NCI-H2029 treated with DMSO at 0.1 percent for 48 hours (cell line): ENCODE results near the gene SUN5.
"Not testable (repeated sequence)": the region's sequence is repeated elsewhere in the genome, so short reads cannot be mapped to it uniquely, and the experiment has no call there.

ENCODE experiments used
- DNase-seq: peaks from one replicate; lab custom pipeline; 2025; lab: John Stamatoyannopoulos, UW

SUN5 gene

DNA sequence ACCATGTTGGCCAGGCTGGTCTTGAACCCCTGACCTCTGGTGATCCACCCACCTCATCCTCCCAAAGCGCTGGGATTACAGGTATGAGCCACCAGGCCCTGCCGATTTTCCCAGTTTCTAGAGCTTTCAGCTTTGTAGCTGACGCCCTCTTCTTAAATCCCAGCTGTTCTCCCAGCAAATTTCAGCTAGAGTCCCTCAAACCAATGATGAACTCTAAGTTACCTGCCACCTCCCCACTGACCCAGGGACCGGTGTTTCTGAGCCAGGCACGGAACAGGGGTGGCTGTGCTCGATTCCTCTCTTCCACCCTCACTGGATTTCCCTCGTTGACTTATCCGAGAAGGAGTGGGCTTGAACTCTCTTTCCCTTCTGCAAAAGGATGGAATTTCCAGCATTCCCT lies 39.1 kb downstream of the SUN5 start:
- no peak for DNase-seq

DNA sequence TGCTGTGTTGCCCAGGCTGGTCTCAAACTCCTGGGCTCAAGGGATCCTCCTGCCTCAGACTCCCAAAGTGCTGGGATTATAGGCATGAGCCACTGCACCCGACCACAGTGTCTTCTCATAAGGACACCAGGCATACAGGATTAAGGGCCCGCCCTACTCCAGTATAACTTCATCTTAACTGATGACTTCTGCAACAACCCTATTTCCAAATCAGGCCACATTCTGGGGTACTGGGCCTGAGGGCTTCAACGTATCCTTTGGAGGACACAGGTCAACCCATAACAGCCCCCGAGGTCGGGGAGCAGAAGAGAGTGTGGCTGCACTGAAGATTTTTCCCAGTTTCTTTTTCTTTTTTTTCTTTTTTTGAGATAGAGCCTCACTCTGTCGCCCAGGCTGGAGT lies 39.7 kb downstream of the SUN5 start:
- no peak for DNase-seq

DNA sequence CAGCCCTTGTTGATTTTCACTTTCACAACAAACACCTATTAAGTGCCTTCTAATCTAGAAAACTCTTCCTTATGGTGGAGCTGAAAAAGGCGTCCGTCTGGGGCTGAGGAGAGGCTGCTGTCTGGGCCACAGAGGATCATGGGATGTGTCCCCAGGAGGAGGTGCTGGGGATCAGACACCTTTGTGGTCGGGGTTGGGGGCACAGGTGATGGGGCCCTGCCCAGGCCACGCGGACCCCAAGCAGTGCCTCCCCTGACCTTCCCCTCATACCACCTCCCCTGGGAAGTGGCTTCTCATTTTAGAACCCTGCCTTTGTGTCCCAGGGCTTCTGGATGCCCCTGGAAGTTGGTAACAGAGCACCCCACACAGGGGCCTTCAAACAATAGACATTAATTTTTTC lies 41.1 kb downstream of the SUN5 start:
- DNase-seq = no peak

DNA sequence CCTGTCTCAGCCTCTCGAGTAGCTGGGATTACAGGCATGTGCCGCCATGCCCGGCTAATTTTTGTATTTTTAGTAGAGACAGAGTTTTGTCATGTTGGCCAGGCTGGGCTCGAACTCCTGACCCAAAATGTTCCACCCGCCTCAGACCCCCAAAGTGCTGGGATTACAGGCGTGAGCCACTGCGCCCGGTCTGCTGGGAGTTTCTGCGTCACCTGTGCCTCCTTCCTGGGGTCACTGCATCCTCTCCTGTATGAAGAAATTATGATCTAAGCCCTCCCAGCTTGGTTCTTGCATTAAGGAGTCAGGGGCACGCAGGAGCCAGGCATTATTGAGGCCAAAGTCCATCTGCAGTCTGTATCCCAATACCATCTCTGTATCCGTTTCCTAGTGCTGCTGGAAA lies 41.6 kb downstream of the SUN5 start:
- DNase-seq = not testable (repeated sequence)

DNA sequence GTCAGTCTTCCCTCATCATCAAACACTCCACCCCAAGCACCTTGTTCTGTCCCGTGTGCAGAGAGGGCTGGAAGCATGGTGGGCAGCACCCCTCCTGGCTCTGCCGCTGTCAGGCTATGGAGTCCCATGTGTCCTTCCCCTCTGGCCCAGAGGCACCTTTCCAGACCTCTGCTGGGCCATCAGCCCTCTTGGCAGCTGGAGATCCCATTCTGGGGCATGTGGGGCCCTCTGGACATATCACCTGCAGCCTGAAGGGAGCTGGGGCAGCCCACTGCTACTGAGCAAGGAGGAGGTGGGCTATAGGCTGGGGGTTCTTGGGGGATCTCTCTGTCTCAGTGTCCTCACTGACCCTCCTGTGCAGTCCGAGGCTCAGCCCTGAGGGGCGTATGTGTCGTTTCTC lies 42.2 kb downstream of the SUN5 start:
- no peak for DNase-seq

DNA sequence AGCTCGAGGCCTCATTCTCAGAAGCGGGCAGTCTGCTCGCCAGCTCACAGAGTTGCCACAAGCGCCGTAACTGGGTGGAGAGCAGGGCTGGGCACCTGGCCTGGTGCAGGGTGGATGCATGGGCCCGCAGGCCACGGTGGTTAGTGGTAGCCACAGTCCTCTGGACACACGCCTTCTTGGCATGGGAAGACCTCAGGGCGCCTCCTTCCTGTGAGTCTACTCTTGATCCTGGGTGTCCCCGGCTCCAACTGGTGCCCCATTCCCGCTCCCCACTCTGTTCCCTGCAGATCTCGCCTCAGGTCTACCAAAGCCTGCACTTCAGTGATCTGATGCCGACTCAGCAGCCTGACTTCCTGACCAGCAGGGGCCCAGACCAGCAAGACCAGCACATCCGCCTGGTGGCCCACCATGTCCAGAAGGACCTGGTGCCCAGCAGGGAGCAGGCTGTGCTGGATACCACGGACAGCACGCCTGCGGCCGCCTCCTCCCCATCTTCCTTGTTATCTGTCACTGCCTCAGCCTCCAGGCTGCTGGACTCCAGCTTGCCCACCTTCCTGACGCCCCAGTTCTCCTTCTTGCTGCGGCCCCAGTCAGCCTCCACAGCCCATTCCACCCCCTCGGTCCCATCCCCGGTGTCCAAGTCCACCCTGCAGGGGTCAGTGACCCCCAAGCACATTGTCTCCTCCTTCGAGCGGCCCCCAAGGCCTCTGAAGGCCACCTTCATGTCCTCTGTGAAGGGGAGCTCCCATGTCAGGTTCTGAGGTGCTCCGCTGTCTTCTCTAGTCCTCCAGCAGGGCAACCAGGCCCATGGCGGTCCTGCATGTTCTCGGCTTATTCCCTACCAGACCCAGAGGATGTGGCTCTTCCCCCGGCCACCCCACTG lies 43.1 kb downstream of the SUN5 start:
- DNase-seq = no peak

DNA sequence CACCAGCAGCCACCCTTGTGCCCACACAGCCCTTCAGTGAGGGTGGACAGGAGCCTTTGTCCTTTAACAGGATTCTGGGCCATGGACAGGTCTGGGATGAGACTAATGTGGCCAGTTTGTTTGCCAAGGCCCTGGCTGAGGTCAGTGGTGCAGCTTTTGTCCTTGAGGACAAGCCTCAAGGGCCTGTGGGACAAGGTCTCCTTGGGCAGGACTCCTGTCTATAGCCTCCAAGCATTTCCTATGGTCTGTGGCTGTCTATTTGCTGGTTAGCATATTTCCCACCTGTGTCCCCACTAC lies 44.1 kb downstream of the SUN5 start:
- DNase-seq = no peak

DNA sequence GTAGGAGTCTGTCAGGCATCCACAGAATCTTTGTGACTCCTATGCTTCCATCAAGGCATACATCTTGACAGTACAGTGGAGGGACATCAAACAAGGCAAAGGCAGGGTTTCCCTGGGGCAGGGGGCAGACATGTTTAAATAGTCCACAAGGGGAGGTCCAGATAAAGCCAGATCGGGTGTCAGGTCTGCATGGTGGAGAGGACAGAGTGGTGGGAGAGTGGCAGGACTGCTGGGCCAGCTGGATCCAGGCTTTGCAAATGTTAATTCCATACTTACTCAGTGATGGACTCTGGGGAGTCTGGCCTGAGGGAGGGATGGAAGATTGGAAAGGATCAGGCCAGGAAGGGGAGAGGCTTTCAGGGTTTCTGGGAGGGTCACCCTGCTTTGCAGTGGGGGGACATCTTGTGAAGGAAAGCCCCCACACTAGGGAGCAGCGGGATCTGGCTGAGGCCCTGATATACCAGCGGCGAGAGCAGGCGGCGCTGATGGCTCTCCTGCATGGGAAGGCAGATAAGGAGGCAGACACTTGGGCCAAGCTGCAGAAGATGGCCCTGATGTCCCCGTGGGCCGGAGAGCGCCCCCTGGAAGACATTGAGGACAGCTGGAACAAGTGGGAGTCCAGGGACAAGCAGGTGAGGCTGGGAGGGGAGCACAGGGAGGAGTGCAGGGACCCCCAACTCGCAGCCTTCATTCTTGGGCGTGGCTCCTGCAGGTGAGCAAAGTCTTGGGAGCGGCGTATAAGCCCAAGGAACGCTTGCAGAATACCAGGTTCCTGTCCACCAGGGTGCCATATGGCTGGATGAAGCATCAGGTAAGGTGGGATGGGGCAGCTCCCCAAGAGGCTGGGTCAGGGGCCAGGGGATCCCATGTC lies 44.6 kb downstream of the SUN5 start:
- DNase-seq = no peak

DNA sequence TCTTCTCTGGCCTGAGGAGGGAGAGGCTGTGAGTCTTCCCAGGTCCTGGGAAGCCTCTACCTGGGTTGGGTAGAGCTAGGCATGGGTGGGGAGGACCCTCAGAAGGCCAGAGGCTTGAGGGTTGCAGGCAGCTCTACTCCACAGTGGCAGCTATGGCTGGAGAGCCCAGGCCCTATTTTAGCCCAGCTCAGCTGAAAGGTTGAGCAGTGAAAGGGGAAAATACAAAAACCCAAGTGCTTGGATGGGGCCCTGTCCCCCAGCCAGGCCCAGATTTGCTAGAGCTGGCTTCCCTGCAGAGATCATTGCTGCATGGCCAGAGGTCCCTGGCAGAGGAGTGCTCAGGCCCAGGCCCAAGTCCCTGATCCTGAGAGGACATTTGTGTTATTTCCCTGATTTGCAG lies 45.7 kb downstream of the SUN5 start:
- DNase-seq = no peak

DNA sequence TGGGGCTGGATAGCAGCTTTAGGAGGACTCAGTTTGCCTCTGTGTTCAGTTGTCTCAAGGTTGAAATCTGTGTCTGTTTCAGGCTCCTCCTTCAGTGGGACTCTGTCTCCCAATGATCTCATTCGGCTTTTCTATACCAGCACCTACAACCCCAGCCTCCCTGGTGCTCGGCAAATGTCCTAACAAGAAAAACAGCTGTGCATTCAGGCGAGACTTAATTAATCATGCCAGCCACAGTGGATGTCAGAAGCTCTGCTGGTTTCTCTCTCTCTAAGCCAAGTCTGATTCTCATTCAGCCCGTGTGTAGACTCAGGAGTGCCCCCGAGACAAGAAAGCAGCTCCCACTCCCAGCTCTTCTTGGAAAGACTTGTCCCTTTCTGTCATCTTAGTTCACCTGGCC lies 46.8 kb downstream of the SUN5 start:
- no peak for DNase-seq

DNA sequence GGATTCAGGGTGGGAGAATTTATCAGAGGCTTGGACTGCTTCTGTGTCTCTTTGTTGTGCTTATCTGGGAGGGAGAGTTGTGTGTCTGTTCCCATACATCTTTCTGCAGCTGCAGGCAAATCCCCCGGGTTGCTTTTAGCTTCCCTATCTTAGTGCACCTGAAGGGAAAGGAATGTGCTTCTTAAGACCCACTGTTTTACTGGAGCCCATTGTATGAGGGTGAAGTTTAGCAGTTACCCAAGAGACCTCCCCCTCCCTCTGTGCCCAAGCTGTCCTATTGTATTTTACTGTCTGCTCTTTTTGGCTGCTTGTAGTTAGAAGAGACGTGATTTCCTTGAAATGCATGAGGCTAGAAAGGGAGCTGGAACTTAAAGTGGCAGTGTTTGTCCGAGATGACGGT lies 53.7 kb downstream of the SUN5 start:
- not testable (repeated sequence) for DNase-seq

DNA sequence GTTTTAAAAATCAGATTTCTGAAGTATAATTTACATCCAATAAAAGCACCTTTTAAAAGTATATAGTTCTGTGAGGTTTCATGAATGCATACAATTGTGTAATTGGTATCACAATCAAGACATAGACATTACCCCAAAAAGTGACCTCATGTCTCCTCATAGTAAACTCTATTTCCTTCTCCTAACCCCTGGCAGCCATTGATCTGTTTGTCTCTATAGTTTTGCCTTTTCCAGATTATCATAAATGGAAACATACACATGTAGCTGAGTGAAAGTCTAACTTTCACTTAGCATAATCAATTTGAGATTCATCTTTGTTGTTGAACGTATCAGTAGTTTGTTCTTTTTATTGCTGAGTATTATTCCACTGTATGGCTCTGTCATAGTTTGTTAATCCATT lies 57.6 kb downstream of the SUN5 start:
- DNase-seq = no peak

DNA sequence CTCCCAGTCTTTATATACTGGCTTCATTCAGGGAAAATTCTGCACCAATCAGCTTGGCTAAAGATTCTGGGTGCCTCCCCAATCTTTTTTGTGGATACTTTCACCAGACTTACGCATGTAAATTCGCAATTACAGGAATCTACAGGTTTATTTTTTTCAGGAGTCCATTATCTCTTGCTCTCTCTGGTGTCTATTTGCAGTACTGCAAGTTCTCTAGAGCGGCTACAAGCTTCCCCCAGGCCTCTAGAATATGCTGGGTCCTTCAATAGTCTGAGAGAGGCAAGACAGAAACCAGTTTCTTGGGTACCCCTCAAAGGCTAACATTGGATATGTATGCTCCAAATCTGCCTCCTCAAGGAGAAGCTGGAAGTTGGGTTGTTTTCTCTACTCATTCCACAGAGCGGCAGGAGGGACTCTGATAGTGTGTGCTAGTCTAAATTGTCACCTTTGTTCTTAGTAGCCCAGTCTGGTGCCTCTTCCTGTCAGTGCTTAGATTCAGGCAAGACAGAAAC lies 58.5 kb downstream of the SUN5 start:
- DNase-seq = no peak

DNA sequence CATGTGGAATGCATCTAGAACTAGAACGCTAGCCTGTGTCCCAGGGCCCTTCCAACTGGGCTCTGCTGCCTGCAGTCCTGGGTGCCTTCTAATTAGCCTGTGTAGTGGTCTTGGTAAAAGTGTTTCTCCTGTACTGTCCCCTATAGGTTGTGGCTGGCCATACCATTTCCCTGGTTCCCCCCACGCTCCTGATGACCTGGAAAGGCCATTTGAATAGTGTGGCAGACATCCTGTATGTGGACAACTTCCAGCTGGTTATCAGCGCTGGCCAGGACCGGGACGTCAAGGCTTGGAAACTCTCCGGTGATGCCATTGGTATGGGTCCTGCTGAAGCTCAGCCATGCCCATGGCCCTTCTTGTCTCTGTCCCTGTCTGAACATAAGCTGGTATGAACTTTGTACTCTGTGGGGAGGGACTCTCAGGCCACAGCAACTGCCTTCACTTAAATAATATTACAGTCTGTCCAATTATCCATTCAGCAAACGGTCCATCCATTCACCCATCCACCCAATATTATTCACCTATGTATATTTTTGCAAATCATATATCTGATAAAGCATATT lies 60.7 kb downstream of the SUN5 start:
- no peak for DNase-seq

DNA sequence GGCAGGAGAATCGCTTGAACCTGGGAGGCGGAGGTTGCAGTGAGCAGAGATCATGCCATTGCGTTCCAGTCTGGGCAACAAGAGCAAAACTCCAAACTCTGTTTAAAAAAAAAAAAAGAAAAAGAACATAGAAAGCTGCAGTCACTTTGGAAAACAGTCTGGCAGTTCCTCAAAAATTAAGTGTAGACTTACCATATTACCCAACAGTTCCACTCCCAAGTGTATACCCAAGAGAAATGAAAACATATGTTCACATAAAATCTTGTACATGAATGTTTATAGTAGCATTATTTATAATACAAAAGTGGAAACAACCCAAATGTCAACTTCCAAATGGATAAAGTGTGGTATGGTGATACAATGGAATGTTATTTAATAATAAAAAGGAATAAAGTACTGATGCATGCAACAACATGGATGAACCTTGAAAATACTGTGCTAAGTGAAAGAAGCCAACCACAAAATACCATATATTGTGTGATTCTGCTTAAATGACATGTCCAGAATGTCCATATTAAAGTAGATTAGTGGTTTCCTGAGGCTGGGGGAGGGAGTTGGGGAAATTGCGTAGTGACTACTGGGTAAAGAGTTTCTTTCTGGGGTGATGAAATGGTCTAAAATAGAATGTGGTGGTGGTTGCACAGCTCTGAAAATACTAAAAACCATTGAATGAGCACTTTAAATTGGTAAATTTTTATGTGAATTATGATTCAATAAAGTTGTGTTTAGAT lies 62.9 kb downstream of the SUN5 start:
- DNase-seq = no peak

DNA sequence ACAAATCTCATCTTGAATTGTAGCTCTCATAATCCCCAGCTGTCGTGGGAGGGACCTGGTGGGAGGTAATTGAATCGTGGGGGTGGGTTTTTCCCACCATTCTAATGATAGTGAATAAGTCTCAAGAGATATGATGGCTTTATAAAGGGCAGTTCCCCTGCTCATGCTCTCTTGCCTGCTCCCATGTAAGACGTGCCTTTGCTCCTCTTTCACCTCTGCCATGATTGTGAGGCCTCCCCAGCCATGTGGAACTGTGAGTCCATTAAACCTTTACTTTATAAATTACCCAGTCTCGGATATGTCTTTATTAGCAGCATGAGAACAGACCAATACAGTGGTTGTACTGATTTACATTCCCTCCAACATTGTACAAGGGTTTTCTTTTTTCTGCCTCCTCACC lies 69.7 kb downstream of the SUN5 start:
- no peak for DNase-seq
